Activated CD4-positive, CD25-positive, alpha-beta regulatory T cell treated with anti-CD3 and anti-CD28 coated beads, Interleukin-2, amount 50 U/mL, for 24 hours (primary cell): ENCODE data around the gene MLPH.

ENCODE experiments used
- ATAC-seq, 2 donors: fragments of 150-1000 bp; cut with Tn5 transposase; one replicate each; pipeline ENCODE4 v1.10.0; 2021; ENCODE audit warnings: mild to moderate bottlenecking in 1 of 2, moderate library complexity in 1 of 2

MLPH gene

GRCh38 chr2:237479747-237480146 lies 7.3 kb upstream of the MLPH start:
- ATAC-seq = no peak

GRCh38 chr2:237480556-237480955 lies 6.5 kb upstream of the MLPH start:
- ATAC-seq = no peak

- no peak for ATAC-seq
These were observed 6.0 kb upstream of the MLPH start for GRCh38 chr2:237480988-237481525.

- ATAC-seq = no peak
These were observed 4.6 kb upstream of the MLPH start for GRCh38 chr2:237482485-237482884.

- ATAC-seq = no peak
These were observed 3.9 kb upstream of the MLPH start for GRCh38 chr2:237483018-237483731.

- no peak for ATAC-seq
These were observed 1.7 kb upstream of the MLPH start for GRCh38 chr2:237485304-237485703.

GRCh38 chr2:237485844-237486243 lies 1.2 kb upstream of the MLPH start:
- ATAC-seq = no peak

- no peak for ATAC-seq
These were observed 675 bp upstream of the MLPH start for GRCh38 chr2:237486334-237486818.

- ATAC-seq = no peak
These were observed 445 bp downstream of the MLPH start for GRCh38 chr2:237487496-237487895.

- ATAC-seq = no peak
These were observed 1.2 kb downstream of the MLPH start for GRCh38 chr2:237488295-237488694.

- no peak for ATAC-seq
These were observed 2.1 kb downstream of the MLPH start for GRCh38 chr2:237488901-237489860.

GRCh38 chr2:237490009-237490711 lies 3.1 kb downstream of the MLPH start:
- ATAC-seq = no peak

GRCh38 chr2:237490795-237491194 lies 3.7 kb downstream of the MLPH start:
- ATAC-seq = no peak

- peak in 1 of 2 donors; percentile 20 for ATAC-seq
These were observed 4.6 kb downstream of the MLPH start for GRCh38 chr2:237491515-237492118.

- ATAC-seq = no peak
These were observed 5.3 kb downstream of the MLPH start for GRCh38 chr2:237492137-237492890.

GRCh38 chr2:237494066-237494465 lies 7.0 kb downstream of the MLPH start:
- ATAC-seq = no peak

- ATAC-seq = no peak
These were observed 8.6 kb downstream of the MLPH start for GRCh38 chr2:237495521-237496117.

GRCh38 chr2:237496428-237496827 lies 9.4 kb downstream of the MLPH start:
- no peak for ATAC-seq

GRCh38 chr2:237497009-237497837 lies 10.2 kb downstream of the MLPH start:
- no peak for ATAC-seq

GRCh38 chr2:237497838-237498186 lies 10.8 kb downstream of the MLPH start:
- no peak for ATAC-seq
